Measurements from ENCODE around the gene RPL13A. TPM values are rescaled to one million over a fixed set of nuclear protein-coding genes. Genes with fewer than 3 reads are reported as not detected.

Gene RPL13A
- total RNA-seq, 1 experiment from 2014 or later: 3,286 TPM

DNA sequence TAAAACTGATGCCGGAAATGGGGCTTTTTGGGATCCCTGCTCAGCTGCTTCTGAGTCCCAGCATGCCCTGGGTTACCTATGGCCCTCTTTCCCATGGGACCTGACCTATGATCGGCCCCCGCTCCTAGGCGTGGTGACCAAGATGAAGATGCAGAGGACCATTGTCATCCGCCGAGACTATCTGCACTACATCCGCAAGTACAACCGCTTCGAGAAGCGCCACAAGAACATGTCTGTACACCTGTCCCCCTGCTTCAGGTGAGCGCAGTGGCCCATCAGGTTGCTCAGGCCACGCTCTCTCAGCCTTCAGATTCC, 10.3 kb downstream of the RPL13A start:
- Histone ChIP-seq H3K18ac (ENCODE audit: insufficient read length, low read depth, low read length) (no peak overlapping the region), H3K23ac (ENCODE audit: insufficient read length, low read depth, low read length) (no peak overlapping the region), H3K4ac (ENCODE audit: low read depth, low read length) (no peak overlapping the region), H3K14ac (ENCODE audit: insufficient read depth, low read length) (no peak overlapping the region), H3K23me2 (ENCODE audit: insufficient read length, low read depth, low read length, poor library complexity, severe bottlenecking) (peaks cover 6% of the 10 kb centered on the region), H3T11ph (ENCODE audit: low read length) (no peak overlapping the region), H3K79me1 (ENCODE audit: insufficient read depth, low read depth, low read length, poor library complexity, severe bottlenecking) (peaks cover 10% of the 10 kb centered on the region), H2AK5ac (ENCODE audit: insufficient read length, low read length) (no peak overlapping the region), H2BK5ac (ENCODE audit: insufficient read length, low read length) (no peak overlapping the region), H3K56ac (ENCODE audit: insufficient read length, low read depth, low read length) (no peak overlapping the region), H4K8ac (replicated peaks; ENCODE audit: insufficient read length, low read depth, low read length) (no peak overlapping the region), H4K5ac (ENCODE audit: insufficient read length, low read depth, low read length) (no peak overlapping the region), H3K9ac (ENCODE audit: extremely low read depth, insufficient read length, low read length) (no peak overlapping the region), H3K79me2 (ENCODE audit: insufficient read depth, low read length) (peaks cover 4% of the 10 kb centered on the region; the same call in 1 of the 2 replicates), H2BK120ac (ENCODE audit: low read depth, low read length, poor library complexity, severe bottlenecking) (no peak overlapping the region), H4K91ac (ENCODE audit: insufficient read length, low read depth, low read length) (no peak overlapping the region), H3K27me3 (ENCODE audit: insufficient read depth, low read length) (no peaks in the 10 kb centered on the region), H2BK12ac (ENCODE audit: insufficient read length, low read depth, low read length) (no peak overlapping the region), H3K27ac (ENCODE audit: insufficient read length, low read depth, low read length) (no peak overlapping the region), H3K9me3 (ENCODE audit: control insufficient read depth, low read depth, low read length) (no peaks in the 10 kb centered on the region), H2BK20ac (ENCODE audit: low read depth, low read length, poor library complexity, severe bottlenecking) (no peak overlapping the region), H2AFZ (ENCODE audit: low read length) (no peak overlapping the region), H3K4me1 (ENCODE audit: insufficient read depth, low read length) (no peaks in the 10 kb centered on the region; the same call in none of the 2 replicates), H2BK15ac (ENCODE audit: low read depth, low read length) (no peak overlapping the region), H4K20me1 (ENCODE audit: control insufficient read depth, insufficient read depth, insufficient read length) (no peaks in the 10 kb centered on the region), H3K4me2 (ENCODE audit: insufficient read depth, insufficient read length, low read length) (peak overlapping the region; percentile 88)
- Mint-ChIP-seq H3K4me1 (peaks cover 22 to 39% of the 10 kb centered on the region in 2 experiments), H3K4me3 (peak overlapping the region; percentile 94), H3K27ac (peak overlapping the region in 2 of 3 experiments; percentile 90 to 99; a peak in 2 of 7 replicates), H3K27me3 (ENCODE audit: low read depth) (no peaks in the 10 kb centered on the region), H3K36me3 (ENCODE audit: insufficient read depth in 1 of 3, low read depth in 3 of 3) (peaks cover 38 to 45% (median 39%) of the 10 kb centered on the region in 3 experiments), H3K9me3 (peaks cover 0 to 3% of the 10 kb centered on the region in 2 experiments; a peak in 1 of 5 replicates)
- no peak for DNase-seq
- TF ChIP-seq, protein P1, sequence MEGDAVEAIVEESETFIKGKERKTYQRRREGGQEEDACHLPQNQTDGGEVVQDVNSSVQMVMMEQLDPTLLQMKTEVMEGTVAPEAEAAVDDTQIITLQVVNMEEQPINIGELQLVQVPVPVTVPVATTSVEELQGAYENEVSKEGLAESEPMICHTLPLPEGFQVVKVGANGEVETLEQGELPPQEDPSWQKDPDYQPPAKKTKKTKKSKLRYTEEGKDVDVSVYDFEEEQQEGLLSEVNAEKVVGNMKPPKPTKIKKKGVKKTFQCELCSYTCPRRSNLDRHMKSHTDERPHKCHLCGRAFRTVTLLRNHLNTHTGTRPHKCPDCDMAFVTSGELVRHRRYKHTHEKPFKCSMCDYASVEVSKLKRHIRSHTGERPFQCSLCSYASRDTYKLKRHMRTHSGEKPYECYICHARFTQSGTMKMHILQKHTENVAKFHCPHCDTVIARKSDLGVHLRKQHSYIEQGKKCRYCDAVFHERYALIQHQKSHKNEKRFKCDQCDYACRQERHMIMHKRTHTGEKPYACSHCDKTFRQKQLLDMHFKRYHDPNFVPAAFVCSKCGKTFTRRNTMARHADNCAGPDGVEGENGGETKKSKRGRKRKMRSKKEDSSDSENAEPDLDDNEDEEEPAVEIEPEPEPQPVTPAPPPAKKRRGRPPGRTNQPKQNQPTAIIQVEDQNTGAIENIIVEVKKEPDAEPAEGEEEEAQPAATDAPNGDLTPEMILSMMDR (conservative IDR thresholded peaks at IDR 0.05): no peak
- no CpG with 5 or more reads among the region's 12 CpGs for WGBS (ENCODE audit: extremely low coverage, insufficient read length, low lambda C conversion rate)

All from H9 (cell line).